G401 (cell line): ENCODE results near the gene PCED1B. TPM values are rescaled to one million over a fixed set of nuclear protein-coding genes. Genes with fewer than 3 reads are reported as not detected.

Experiments used
- DNase-seq: peaks from one replicate; pipeline ENCODE4 v3.0.0-alpha.2; 2015; ENCODE audit warnings: low spot score
- in situ Hi-C: cut with HindIII; loops from 2 replicates; pipeline ENCODE4 v1.10.0; 2016; ENCODE audit warnings: low sequenced_read_pairs, mixed read lengths
- total RNA-seq: library from RNA; depleted of rRNA; stranded (reverse); fragments of >200 nt; shearing (Covaris generic); gene quantifications from 2 replicates; pipeline ENCODE4 v1.2.3, GENCODE V29; 2014

The PCED1B gene
- total RNA-seq, 1 experiment from 2014 or later: 9.5 TPM

DNA sequence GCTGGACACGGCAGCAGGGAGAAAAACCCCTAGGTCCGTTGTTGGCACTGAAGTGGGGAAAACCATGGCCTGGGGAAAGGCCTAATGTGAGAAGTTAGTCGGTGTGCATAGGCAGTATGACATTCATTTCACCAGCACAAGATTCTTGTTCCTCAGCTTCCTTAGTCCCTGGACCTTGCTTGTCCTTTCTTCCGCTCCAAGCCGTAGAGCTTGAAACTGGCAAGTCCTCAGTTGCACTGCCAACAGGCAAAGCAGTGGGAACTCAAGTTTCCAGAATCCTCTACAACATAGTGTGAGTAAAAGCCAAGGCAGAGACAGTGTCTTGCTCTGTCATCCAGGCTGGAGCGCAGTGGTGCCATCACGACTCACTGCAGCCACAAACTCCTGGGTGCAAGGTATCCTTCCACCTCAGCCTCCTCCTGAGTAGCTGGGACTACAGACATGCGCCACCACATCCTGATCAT, 138.8 kb downstream of the PCED1B start:
- in situ Hi-C loops: no loop called here

DNA sequence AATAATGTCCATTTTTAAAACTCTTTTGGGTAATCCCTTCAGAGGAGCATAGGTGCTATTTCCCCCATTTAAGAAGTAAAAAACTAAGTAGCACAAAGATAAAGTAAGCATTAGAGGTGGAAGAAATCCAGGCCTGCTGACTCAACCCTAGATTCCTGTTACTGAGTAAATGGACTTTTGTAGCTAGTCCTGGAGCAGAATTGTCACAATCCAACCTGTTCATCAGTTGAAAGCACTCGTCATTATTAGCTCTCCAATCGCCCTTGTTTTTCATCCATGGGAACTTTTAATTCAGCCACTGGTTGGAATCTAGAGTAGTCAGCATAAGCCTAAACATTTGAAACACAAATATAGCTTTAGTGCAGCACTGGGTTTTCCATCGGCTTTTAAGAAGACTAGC, 139.8 kb downstream of the PCED1B start:
- no peak for DNase-seq
- in situ Hi-C loops: no loop called here

More for the DNA sequence above, 138.8 kb downstream of the PCED1B start:
- no peak for DNase-seq

DNA sequence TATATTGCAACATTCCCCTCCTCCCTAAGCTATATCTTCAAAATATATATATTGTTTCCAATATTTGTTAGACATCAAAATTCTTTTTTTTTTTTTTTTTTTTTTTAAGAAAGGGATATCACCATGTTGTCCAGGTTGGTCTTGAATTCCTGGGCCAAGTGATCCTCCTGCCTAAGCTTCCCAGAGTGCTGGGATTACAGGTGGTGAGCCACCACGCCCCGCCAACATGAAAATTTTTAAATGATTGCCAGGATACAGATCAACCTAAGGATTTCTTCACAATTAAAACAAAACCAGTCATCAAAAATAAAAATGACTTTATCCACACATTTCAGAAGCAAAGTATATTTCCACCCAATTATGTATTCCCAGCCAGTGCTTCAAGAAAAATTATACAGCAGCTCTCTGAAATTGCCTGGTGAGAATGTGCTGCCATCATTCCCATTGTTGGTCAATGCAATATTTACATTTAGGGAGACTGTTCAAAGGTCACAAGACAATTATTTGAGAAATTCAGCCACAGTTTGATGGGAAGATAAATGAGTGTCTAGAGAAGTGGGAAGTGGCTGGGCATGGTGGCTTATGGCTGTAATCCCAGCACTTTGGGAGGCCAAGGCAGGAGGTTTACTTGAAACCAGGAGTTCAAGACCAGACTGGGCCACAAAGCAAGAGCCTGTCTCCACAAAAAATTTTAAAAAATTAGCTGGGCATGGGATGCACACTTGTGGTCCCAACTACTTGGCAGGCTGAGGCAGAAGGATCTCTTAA, 142.0 kb downstream of the PCED1B start:
- DNase-seq: no peak
- in situ Hi-C loops: no loop called here

DNA sequence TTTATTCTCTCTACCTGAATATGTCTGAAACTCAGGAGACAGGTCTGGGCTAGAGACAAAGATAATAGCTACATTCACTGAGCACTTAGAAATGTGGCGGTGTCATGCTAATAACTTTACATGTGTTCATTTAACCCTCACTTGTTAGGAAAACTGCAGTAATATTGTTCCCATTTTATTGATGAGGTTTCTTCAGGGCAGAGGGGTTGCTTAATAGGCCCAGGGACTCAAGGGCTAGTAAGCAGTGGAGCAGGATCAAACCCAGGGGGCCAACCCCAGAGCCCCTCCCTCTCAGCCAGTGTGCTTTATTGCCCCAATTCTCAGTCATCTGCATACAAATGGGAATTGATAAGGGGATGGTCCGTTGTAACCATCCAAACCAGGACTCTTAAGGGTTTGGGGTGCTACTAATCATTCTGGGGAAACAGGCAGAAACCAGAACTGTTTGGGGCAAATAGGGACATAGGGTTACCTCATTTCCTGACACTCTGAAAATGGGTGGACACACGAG, 143.2 kb downstream of the PCED1B start:
- in situ Hi-C loops: no loop called here
- no peak for DNase-seq

DNA sequence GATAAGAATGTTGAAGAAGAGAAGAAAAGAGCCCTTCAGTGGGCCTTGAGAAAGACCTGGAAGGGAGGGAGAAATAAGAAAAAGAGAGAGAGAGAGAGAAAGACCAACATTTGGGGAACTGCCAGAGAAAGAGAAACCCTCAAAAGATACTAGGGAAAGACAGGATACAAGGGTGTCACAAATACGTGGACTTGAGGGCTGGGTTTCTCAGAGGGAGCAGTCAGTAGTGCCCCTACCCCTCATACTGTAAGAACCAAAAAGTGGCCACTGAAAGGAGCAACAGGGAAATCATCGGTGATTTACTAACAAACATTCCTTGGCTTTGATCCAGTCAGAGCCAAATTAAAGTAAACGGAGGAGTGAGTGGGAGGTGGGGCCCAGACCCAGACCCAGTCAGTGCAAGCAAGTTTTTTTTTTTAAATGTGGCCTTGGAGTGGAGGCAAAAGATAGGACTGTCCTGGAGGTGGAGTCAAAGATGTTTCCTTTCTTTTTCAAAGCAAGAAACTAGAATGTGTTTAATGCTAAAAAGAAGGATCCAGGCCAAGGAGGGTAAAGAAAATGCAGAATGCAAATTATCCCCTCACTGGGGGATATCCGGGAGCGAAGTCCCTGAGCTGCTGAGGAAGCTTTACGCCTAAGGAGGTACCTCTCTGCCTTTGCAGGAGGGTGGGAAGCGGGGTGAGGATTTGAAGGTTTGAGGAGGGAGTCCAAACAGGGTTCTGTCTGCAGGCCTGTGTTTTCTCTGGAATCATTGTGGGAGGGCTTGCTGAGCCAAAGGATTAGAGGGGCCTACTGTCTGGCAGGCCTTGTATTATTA, 143.8 kb downstream of the PCED1B start:
- DNase-seq: peak; percentile 51
- in situ Hi-C loops: no loop called here

DNA sequence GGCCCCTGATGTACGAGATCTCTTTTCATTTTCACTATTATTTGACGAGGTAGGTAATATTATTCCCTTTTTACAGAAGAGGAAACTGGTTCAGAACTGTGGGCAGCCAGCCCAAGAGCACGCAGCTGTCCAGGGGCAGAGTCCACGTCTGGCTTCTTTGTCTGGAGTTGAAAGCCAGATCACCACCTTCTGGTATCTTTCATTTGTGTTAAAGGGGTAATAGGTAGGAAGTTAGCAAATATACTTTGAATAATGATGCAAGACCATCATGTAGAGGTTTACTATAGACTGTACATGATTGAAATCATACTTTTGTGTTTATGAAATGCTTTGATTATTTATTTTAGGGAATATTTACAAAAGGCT, 144.4 kb downstream of the PCED1B start:
- DNase-seq: no peak
- in situ Hi-C loops: no loop called here

DNA sequence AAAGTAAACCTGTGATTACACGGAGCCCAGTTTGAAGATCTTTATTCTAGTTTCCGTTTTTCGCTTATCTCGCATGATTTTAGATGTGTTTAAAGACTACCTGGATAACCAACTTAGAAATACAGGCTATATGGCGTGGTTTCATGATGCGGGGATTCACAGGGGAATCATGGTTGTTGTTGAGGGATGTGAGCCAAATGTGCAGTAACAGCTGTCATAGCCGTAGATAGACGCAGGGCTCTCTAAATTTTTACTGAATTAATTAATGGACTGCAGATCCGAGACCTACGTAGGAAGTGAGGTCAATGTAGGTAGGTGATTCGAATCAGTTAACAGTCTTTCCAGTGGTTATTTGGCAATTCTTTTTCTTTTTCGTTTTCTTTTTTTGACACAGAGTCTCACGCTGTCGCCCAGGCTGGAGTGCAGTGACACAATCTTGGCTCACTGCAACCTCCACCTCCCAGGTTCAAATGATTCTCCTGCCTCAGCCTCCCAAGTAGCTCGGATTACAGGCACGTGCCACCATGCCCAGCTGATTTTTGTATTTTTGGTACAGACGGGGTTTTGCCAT, 145.2 kb downstream of the PCED1B start:
- in situ Hi-C loops: no loop called here

DNA sequence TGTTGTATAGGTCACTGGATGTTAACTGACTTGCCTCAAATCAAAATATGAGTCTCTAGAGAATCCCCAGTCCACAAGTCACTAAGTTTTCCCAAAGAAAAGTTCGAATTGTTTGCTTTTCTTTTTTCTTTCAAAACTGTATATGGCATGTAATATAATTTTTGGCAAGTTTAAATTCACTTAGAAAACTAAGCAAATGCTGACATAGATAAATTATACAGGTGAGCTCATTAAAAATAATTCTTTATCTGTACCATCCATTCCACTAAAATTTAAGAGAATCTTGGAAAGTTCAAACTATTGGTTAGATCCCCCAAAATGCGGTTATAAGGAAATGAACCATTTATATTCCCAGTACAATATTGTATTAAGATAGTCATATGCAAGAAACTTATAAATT, 145.9 kb downstream of the PCED1B start:
- in situ Hi-C loops: no loop called here
- DNase-seq: no peak

More for the DNA sequence above, 145.2 kb downstream of the PCED1B start:
- DNase-seq: no peak

DNA sequence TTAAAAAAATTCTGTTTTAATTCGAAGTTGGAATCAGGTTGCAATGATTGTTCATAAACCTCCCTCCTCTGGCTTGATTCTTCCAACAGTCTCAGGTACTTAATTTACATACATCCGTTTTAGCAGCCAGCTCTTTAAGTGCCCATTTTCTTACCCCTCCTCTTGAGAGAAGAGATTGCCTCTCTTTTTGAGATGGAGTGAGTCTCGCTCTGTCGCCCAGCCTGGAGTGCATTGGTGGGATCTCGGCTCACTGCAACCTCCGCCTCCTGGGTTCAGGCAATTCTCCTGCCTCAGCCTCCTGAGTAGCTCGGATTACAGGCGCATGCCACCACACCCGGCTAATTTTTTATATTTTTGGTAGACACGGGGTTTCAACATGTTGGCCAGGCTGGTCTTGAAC, 146.8 kb downstream of the PCED1B start:
- in situ Hi-C loops: no loop called here
- DNase-seq: no peak

DNA sequence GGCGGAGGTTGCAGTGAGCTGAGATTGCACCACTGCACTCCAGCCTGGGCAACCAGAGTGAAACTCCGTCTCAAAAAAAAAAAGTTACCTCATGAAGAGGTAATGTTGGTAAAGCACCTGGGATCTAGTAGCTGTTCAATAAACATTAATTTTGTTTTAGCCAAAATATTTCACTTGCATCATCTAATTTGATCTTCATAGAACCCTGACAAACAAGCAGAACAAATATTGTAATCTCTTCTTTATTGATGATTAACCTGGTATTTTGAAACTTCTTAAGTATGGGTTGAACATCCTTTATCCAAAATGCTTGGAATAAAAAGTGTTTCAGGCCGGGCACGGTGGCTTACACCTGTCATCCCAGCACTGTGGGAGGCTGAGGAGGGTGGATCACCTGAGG, 149.4 kb downstream of the PCED1B start:
- DNase-seq: no peak
- in situ Hi-C loops: no loop called here

DNA sequence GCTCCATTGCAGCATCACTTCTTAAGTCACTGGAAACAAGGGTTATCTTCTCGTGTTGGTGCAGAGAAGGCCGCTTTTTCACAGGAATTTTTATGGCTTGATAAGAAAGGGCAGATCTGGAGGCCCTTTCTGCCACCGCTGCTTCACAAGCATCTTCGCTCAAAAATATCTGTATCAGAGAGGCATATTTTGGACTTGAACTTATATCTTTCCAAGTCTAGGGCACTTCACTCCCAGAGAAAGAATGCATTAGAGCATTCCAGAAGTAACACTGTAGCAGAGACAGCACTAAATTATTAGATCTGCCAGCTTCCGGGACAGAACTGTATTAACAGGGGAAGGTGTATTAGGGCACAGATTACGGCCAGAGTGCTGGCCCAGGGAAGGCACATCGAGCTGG, 152.0 kb downstream of the PCED1B start:
- in situ Hi-C loops: no loop called here

DNA sequence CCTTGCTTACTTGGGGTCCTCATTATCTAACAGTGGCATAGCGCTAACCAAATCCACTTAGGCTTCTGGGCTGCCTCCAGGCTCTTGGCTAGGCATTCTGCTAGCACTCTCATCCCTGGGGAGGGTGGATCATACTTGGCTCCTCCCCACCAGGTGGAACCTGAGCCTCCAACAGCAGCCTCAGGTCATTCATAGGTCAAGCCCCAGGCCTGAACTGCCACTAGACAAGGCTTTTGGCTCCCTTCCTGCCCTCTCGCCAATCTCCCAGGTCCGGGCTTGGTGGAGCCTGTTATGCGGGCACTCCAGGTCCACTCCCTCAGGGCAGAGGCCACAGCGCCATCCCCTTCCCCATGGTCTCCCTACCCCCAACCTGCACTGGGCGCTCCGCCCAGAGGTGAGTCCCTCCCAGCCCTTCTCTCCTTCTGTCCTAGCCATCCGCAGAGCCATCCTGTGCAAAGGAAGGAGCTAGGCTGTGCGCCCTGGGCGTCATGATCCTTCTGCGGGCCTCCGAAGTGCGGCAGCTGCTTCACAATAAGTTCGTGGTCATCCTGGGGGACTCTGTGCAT, 155.2 kb downstream of the PCED1B start:
- in situ Hi-C loops: no loop called here
- DNase-seq: no peak

More for the DNA sequence above, 152.0 kb downstream of the PCED1B start:
- DNase-seq: no peak

DNA sequence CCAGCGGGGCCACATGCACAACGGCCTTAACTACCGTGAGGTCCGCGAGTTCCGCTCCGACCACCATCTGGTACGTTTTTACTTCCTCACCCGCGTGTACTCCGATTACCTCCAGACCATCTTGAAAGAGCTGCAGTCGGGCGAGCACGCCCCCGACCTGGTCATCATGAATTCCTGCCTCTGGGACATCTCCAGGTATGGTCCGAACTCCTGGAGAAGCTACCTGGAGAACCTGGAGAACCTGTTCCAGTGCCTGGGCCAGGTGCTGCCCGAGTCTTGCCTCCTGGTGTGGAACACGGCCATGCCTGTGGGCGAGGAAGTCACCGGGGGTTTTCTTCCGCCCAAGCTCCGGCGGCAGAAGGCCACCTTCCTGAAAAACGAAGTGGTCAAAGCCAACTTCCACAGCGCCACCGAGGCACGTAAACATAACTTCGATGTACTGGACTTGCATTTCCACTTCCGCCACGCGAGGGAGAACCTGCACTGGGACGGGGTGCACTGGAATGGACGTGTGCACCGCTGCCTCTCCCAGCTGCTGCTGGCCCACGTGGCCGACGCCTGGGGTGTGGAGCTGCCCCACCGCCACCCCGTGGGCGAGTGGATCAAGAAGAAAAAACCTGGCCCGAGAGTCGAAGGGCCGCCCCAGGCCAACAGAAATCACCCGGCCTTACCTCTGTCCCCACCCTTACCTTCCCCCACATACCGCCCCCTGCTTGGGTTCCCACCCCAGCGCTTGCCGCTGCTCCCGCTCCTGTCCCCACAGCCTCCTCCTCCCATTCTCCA, 156.0 kb downstream of the PCED1B start:
- DNase-seq: no peak
- in situ Hi-C loops: no loop called here

DNA sequence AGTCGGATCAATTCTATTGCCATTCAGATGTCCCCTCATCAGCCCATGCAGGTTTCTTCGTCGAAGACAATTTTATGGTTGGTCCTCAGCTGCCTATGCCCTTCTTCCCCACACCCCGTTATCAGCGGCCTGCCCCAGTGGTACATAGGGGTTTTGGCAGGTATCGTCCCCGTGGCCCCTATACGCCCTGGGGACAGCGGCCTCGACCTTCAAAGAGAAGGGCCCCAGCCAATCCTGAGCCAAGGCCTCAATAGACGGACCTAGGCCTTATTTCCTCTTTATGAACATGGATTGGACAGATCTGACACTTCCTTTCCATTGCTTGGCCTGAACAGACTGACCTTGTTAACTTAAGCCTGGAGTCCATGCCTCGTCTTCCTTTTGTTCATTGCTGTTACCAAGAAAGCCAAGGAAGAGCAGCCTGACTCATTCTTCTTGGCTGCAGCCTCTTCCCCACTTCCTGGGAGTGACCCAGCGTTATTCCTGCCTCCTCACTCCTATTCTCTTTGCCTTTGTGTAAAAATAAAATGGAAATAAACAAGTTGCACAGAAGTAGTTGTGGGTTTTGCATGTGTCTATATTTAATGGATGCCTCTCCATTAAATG, 156.8 kb downstream of the PCED1B start:
- DNase-seq: no peak
- in situ Hi-C loops: no loop called here

DNA sequence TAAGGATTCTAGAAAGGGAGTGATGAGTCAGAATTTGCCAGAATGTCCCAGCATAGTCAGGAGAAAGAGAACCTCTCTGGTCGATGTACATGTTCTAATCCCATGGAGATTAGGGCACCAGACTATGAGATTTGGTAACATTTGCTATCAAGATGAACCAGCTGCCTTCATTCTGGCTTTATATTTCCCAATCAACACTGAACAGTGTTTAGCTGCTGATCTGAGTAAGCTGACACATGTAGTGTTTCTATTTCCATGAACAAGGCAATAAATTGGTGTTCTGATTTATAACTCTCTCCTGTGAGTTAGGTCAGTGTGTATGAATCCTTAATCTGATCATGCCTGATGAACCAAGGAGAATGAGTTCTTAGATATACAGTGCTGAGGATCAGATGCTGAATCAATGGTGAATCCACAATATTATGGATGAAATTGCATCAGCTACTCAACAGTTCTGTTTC, 158.4 kb downstream of the PCED1B start:
- no peak for DNase-seq
- in situ Hi-C loops: no loop called here

DNA sequence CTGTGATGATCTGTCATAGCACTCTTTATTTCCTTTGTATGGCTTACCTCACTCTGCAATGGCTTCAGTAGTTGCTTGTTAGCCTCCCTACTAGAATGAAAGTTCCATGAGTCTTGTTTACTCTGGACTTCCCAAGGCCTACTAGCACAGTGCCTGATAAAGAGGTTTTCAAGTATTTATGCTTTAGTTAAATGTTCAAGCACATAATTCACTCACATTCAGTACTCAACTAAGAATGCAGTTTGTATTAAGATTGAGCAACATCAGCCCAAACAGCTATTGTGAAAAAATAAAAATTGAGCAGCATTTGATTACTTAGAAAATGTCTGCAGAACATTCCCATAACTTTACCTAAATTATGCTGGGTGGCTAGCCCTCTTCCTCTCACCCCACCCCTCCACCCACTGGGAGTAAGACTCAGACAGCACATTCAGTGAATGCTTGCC, 159.3 kb downstream of the PCED1B start:
- no peak for DNase-seq
- in situ Hi-C loops: no loop called here

DNA sequence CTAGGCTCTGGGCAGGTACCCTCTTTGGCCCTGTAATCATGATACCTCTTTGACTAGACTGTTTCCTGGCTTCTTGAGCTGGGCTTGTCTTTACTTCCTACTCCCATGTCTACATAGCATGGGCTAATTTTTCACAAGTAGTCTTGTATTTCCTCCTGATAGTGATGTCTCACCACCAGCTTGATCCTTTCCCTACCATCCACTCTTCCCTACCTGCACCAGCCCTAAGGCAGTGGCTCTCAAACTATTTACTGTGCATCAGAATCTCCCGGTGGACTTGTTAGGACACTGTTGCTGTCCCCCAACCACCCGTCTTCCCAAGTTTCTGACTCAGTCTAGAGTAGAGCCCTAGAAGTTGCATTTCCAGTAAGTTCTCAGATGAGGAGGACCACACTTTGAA, 163.0 kb downstream of the PCED1B start:
- no peak for DNase-seq
- in situ Hi-C loops: no loop called here

DNA sequence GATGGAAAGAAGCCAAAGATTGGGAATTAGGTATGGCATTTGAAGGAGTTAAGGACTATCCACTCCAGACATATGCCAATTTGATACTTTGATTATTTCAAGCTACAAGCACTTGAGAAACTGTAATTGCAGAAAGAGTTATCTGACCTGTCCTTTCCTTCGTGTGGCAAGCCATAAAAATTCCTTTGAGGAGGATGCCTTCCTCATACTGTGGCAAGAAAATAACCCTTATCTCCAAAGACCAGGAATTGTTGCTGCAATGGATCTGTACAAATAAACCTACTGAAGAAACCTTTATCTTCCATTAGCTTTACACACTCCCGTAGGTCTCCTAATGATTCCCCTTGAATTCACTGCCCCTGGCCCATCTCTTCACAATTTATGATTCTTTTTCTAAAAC, 165.4 kb downstream of the PCED1B start:
- no peak for DNase-seq
- in situ Hi-C loops: no loop called here
